ENCODE measurements around the gene MKRN1. TPM values are rescaled to one million over a fixed set of nuclear protein-coding genes. Genes with fewer than 3 reads are reported as not detected.
A peak's percentile ranks its signal among the peaks of the same experiment; 100 is the strongest.

The MKRN1 gene
- total RNA-seq, 1 donor from 2014 or later = 95.7 TPM

DNA sequence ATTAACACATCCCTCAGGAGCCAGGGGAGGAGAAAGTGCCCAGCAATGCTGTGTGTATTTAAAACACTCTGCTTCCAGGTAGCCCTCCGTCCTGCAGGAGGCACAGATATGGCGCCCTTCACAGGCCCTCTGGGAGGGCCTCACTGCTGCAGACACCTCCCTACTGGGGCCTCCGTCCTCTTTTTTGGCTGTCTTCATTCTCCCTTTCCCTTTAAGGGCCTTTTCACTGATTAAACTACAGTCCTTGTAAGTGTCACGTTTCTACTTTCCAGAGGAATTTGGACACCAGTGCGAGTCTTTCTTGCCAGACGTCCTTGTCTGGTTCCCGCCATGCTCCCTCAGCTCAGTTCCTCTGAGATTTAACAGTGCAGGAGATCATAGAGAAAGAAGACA, 39.7 kb upstream of the MKRN1 start:
- H3K27ac ChIP-seq (ENCODE audit: low read depth, low read length) = no peak overlapping the region
- no peak for TF ChIP-seq EZH2 (IDR thresholded peaks at IDR 0.05; ENCODE audit: insufficient read depth, low read length)
- TF ChIP-seq, protein P1, sequence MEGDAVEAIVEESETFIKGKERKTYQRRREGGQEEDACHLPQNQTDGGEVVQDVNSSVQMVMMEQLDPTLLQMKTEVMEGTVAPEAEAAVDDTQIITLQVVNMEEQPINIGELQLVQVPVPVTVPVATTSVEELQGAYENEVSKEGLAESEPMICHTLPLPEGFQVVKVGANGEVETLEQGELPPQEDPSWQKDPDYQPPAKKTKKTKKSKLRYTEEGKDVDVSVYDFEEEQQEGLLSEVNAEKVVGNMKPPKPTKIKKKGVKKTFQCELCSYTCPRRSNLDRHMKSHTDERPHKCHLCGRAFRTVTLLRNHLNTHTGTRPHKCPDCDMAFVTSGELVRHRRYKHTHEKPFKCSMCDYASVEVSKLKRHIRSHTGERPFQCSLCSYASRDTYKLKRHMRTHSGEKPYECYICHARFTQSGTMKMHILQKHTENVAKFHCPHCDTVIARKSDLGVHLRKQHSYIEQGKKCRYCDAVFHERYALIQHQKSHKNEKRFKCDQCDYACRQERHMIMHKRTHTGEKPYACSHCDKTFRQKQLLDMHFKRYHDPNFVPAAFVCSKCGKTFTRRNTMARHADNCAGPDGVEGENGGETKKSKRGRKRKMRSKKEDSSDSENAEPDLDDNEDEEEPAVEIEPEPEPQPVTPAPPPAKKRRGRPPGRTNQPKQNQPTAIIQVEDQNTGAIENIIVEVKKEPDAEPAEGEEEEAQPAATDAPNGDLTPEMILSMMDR (IDR thresholded peaks at IDR 0.05; ENCODE audit: insufficient read depth, low read depth, low read length) = no peak
- no peak for FAIRE-seq

DNA sequence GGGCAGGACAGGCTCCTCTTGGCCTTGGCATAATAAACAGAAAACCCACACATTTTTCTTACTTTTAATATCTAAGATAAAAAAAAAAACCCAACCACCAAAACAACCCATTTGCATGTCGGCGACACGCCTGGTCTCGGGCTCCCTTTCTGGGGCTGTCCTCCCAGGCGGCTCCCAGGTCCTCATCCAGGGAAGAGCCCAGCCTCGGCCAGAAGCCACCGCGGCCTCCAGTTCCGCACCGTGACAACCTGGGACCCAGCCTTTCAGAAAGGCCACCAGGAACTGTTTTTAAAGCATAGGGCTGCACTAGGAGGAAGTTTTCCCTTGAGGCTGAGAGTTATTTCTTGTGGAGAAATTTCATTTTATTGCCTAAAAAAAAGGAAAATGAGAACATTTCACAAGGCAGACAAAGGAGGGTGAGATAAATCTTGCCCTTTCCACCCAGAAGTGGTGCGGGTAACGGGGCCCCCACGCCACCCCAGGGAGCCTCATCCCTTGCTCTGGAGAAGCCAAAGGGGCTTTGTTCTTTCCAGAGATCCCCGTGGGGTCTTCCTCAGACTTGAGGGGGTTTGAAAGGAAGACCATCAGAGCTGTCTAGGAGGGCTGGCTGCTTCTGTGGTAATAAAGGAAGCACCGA, 39.2 kb upstream of the MKRN1 start:
- Histone ChIP-seq H2AFZ (ENCODE audit: low read depth, low read length) (peak overlapping the region; percentile 87), H3K4me1 (ENCODE audit: insufficient read depth, low read length) (no peaks in the 10 kb centered on the region), H3K9ac (ENCODE audit: low read length) (peak overlapping the region; percentile 4), H3K36me3 (ENCODE audit: insufficient read depth, low read length) (no peaks in the 10 kb centered on the region), H3K27me3 (ENCODE audit: insufficient read depth, low read length) (no peaks in the 10 kb centered on the region), H3K4me2 (ENCODE audit: low read length) (no peak overlapping the region), H3K79me2 (ENCODE audit: insufficient read depth, low read length) (no peaks in the 10 kb centered on the region), H3K4me3 (ENCODE audit: insufficient read depth, low read depth, low read length) (no peak overlapping the region), H3K27ac (ENCODE audit: low read depth, low read length) (no peak overlapping the region), H3K9me3 (ENCODE audit: insufficient read depth, low read depth, low read length) (no peaks in the 10 kb centered on the region), H4K20me1 (ENCODE audit: insufficient read depth, low read length) (no peaks in the 10 kb centered on the region)
- Mint-ChIP-seq H3K4me3 (ENCODE audit: unreplicated experiment) (no peak overlapping the region), H3K9me3 (ENCODE audit: unreplicated experiment) (no peaks in the 10 kb centered on the region), H3K27ac (ENCODE audit: unreplicated experiment) (peak overlapping the region; percentile 24), H3K4me1 (ENCODE audit: low read depth, unreplicated experiment) (peaks cover 2% of the 10 kb centered on the region), H3K27me3 (ENCODE audit: low read depth, unreplicated experiment) (no peaks in the 10 kb centered on the region), H3K36me3 (ENCODE audit: low read depth, unreplicated experiment) (peaks cover 19% of the 10 kb centered on the region)
- no peak for DNase-seq (ENCODE audit: low read depth)
- TF ChIP-seq EZH2 (IDR thresholded peaks at IDR 0.05; ENCODE audit: insufficient read depth, low read length) = no peak
- TF ChIP-seq, protein P1 (IDR thresholded peaks at IDR 0.05; ENCODE audit: insufficient read depth, low read depth, low read length) = no peak
- FAIRE-seq = no peak

More for the DNA sequence above, 39.7 kb upstream of the MKRN1 start:
- H3K4me3 Mint-ChIP-seq (ENCODE audit: unreplicated experiment) = no peak overlapping the region
- peaks cover 2% of the 10 kb centered on the region for H3K4me1 Mint-ChIP-seq (ENCODE audit: low read depth, unreplicated experiment)
- Histone ChIP-seq H3K9ac (ENCODE audit: low read length) (peak overlapping the region; percentile 4), H3K27me3 (ENCODE audit: insufficient read depth, low read length) (no peaks in the 10 kb centered on the region), H3K4me3 (ENCODE audit: insufficient read depth, low read depth, low read length) (no peak overlapping the region), H3K9me3 (ENCODE audit: insufficient read depth, low read depth, low read length) (no peaks in the 10 kb centered on the region), H3K36me3 (ENCODE audit: insufficient read depth, low read length) (no peaks in the 10 kb centered on the region), H3K79me2 (ENCODE audit: insufficient read depth, low read length) (no peaks in the 10 kb centered on the region), H3K4me1 (ENCODE audit: insufficient read depth, low read length) (no peaks in the 10 kb centered on the region), H3K4me2 (ENCODE audit: low read length) (no peak overlapping the region), H2AFZ (ENCODE audit: low read depth, low read length) (no peak overlapping the region), H4K20me1 (ENCODE audit: insufficient read depth, low read length) (no peaks in the 10 kb centered on the region)
- no peaks in the 10 kb centered on the region for H3K27me3 Mint-ChIP-seq (ENCODE audit: low read depth, unreplicated experiment)
- no peak for DNase-seq (ENCODE audit: low read depth)
- no peak overlapping the region for H3K27ac Mint-ChIP-seq (ENCODE audit: unreplicated experiment)
- H3K36me3 Mint-ChIP-seq (ENCODE audit: low read depth, unreplicated experiment) = peaks cover 19% of the 10 kb centered on the region
- no peaks in the 10 kb centered on the region for H3K9me3 Mint-ChIP-seq (ENCODE audit: unreplicated experiment)

Measured in astrocyte (in vitro differentiated cells and primary cell).